K562 (cell line): ENCODE results near the gene ZNF516. TPM values are rescaled to one million over a fixed set of nuclear protein-coding genes. Genes with fewer than 3 reads are reported as not detected.

Source experiments
- ATAC-seq: fragments of 200-7000 bp; cut with Tn5 transposase; 3 replicates; pipeline ENCODE4 v1.9.1; 2020; ENCODE audit warnings: moderate library complexity
- BruUV-seq: library from RNA; stranded (reverse); fragments of 400-500 nt; replicated peaks from 2 replicates; lab custom pipeline; 2021; lab: Mats Ljungman, UMichigan
- CTCF ChIA-PET: fragments of 300-600 bp; formaldehyde crosslinking; extraction: SDS; loops from one replicate; lab custom pipeline; 2021; ENCODE audit warnings: low intra/inter-chr PET ratio; lab: Yijun Ruan, JAX
- POLR2A ChIA-PET: fragments of 300-600, 350-650 bp; sonication (Branson Sonifier 250); formaldehyde crosslinking; extraction: SDS; loops from one replicate; lab custom pipeline; 2021; ENCODE audit warnings: antibody characterized with exemption, inconsistent platforms; lab: Yijun Ruan, JAX
- DNase-seq, 4 experiments: peaks; one replicate each; pipeline versions ENCODE4 v3.0.0 to v3.0.0-alpha.2; 2011 to 2018; ENCODE audit warnings: low spot score in 3 of 4, mixed read lengths in 3 of 4; ENCODE audit errors: extremely low read depth in 1 of 4
- FAIRE-seq: peaks from 2 replicates; lab custom pipeline; 2011; peaks lifted over from hg19 to GRCh38; lab: Jason Lieb, UNC
- H2AFZ ChIP-seq: 2 replicates; pipeline ENCODE4 v1.6.0; 2011; ENCODE audit warnings: low read depth, low read length, control low read depth, inconsistent platforms
- H3K27ac ChIP-seq: fragments of 200-600 bp; 3 replicates; pipeline ENCODE4 v1.8.0; 2011; ENCODE audit warnings: low read depth, mild to moderate bottlenecking, control low read depth, inconsistent platforms, low read length, moderate library complexity, mixed read lengths; ENCODE audit errors: extremely low read depth
- H3K27me3 ChIP-seq, 2 experiments: fragments of 300-600 bp in 1 of 2; 2 replicates in 1 of 2; 3 replicates in 1 of 2; pipeline versions ENCODE4 v1.6.0 to v1.8.0; 2011; ENCODE audit warnings: inconsistent platforms in 2 of 2, low read length in 2 of 2, mild to moderate bottlenecking in 1 of 2, mixed read lengths in 1 of 2, moderate library complexity in 1 of 2; ENCODE audit not compliant: control insufficient read depth in 2 of 2, insufficient read depth in 2 of 2
- H3K36me3 ChIP-seq: fragments of 300-600 bp; 3 replicates; pipeline ENCODE4 v1.8.0; 2011; ENCODE audit warnings: mild to moderate bottlenecking, low read length, inconsistent platforms; ENCODE audit not compliant: control insufficient read depth, insufficient read depth
- H3K4me1 ChIP-seq, 2 experiments: fragments of 200-600 bp in 1 of 2; replicated peaks in 1 of 2; 2 replicates in 1 of 2; 3 replicates in 1 of 2; pipeline versions ENCODE4 v1.5.1 to v1.8.0; 2011; ENCODE audit warnings: inconsistent platforms in 2 of 2, low read length in 2 of 2, mild to moderate bottlenecking in 1 of 2, mixed read lengths in 1 of 2, moderate library complexity in 1 of 2; ENCODE audit not compliant: control insufficient read depth in 2 of 2, insufficient read depth in 2 of 2
- H3K4me2 ChIP-seq: 2 replicates; pipeline ENCODE4 v1.6.1; 2011; ENCODE audit warnings: low read length, control low read depth, inconsistent platforms, mixed read lengths; ENCODE audit not compliant: insufficient read depth
- H3K4me3 ChIP-seq: fragments of 200-600 bp; sonication (generic), shearing (Covaris generic); 2 replicates; pipeline ENCODE4 v1.5.1; 2016; ENCODE audit warnings: control low read depth, inconsistent platforms
- H3K79me2 ChIP-seq: fragments of 200-600 bp; 3 replicates; pipeline ENCODE4 v1.8.0; 2011; ENCODE audit warnings: low read length, inconsistent platforms; ENCODE audit not compliant: control insufficient read depth, insufficient read depth
- H3K9ac ChIP-seq, 2 experiments: 2 replicates each; pipeline versions ENCODE4 v1.6.0 to v1.6.1; 2011; ENCODE audit warnings: low read depth in 2 of 2, low read length in 2 of 2, control low read depth in 1 of 2, inconsistent platforms in 1 of 2, mild to moderate bottlenecking in 1 of 2, mixed read lengths in 1 of 2; ENCODE audit not compliant: insufficient read depth in 1 of 2
- H3K9me1 ChIP-seq: one replicate; pipeline ENCODE4 v1.6.0; 2011; ENCODE audit warnings: inconsistent platforms, mild to moderate bottlenecking, low read length, moderate library complexity; ENCODE audit not compliant: control insufficient read depth, insufficient read depth
- H3K9me3 ChIP-seq: replicated peaks from 2 replicates; pipeline ENCODE4 v1.5.1; 2011; ENCODE audit warnings: low read depth, low read length, inconsistent platforms; ENCODE audit not compliant: control insufficient read depth, insufficient read depth
- H4K20me1 ChIP-seq: replicated peaks from 2 replicates; pipeline ENCODE4 v1.6.1; 2011; ENCODE audit warnings: low read length, inconsistent platforms, mixed read lengths; ENCODE audit not compliant: control insufficient read depth, insufficient read depth
- GTF2E2 ChIP-seq: fragments of 200-800 bp; sonication (Bioruptor generic); IDR thresholded peaks from 2 replicates; pipeline ENCODE4 v1.6.1; 2016; ENCODE audit warnings: missing genetic modification characterization, missing compliant biosample characterization
- MTA2 ChIP-seq: fragments of 450-650 bp; IDR thresholded peaks from 2 replicates; pipeline ENCODE4 v1.6.1; 2016; ENCODE audit warnings: low read depth
- PHF20 ChIP-seq: fragments of 450-650 bp; IDR thresholded peaks from 2 replicates; pipeline ENCODE4 v1.6.1; 2018; ENCODE audit not compliant: partially characterized antibody
- ZNF583 ChIP-seq: fragments of 250-450 bp; sonication (Bioruptor Pico); IDR thresholded peaks from 2 replicates; pipeline ENCODE4 v1.4.0; 2020
- ZNF79 ChIP-seq: fragments of 250-450 bp; sonication (Bioruptor Pico); IDR thresholded peaks from 2 replicates; pipeline ENCODE4 v1.4.0; 2020; ENCODE audit warnings: low read depth, mild to moderate bottlenecking, moderate library complexity
- WGBS: fragments of 100-300 bp; shearing (Covaris generic); methylation state at CpG from one replicate; pipeline ENCODE4 v1.1.6; 2016; ENCODE audit warnings: low coverage, mixed read lengths; ENCODE audit not compliant: insufficient coverage; ENCODE audit errors: missing lambda C conversion rate; 5-methylcytosine and 5-hydroxymethylcytosine counted together
- in situ Hi-C: fragments of 300-500 bp; cut with MboI; formaldehyde crosslinking; loops from 4 replicates; pipeline ENCODE4 v1.15.0; 2018; ENCODE audit warnings: inconsistent platforms, mixed read lengths
- intact Hi-C: fragments of 100-400 bp; cut with micrococcal nuclease; formaldehyde crosslinking; loops from 2 replicates; pipeline ENCODE4 v1.14.2; 2022
- polyA plus RNA-seq, 8 experiments: library from polyadenylated mRNA; depleted of rRNA in 4 of 8; stranded (reverse) in 5 of 8; unstranded in 3 of 8; fragments of >200 nt; fragmentation: Nextera tagmentation in 2 of 8; fragmentation: Illumina TruSeq in 1 of 8; extraction: Ambion mirVana in 2 of 8; extraction: Trizol in 1 of 8; gene quantifications; 2 replicates each; pipeline versions ENCODE4 v1.2.1 to v1.2.3, GENCODE V29; 2011 to 2014; ENCODE audit warnings: inconsistent platforms in 1 of 8, missing spikeins in 1 of 8
- total RNA-seq, 7 experiments: library from RNA; depleted of rRNA in 6 of 7; stranded (reverse); fragments of >200 nt in 6 of 7; fragmentation: Illumina TruSeq in 2 of 7; extraction: Trizol in 2 of 7; gene quantifications; 2 replicates each; pipeline versions ENCODE4 v1.2.1 to v1.2.3, GENCODE V29; 2011 to 2021; ENCODE audit warnings: low replicate concordance in 1 of 7
- TF ChIP-seq, protein P1 (sequence below): fragments of 450-650 bp; IDR thresholded peaks from 2 replicates; pipeline ENCODE4 v1.6.1; 2018; ENCODE audit warnings: mild to moderate bottlenecking, low read depth; ENCODE audit not compliant: partially characterized antibody
- TF ChIP-seq, protein P2 (sequence below): sonication (generic); formaldehyde crosslinking; IDR thresholded peaks from 2 replicates; pipeline ENCODE4 v1.9.0; 2022; ENCODE audit warnings: mild to moderate bottlenecking, missing genetic modification reagents
- TF ChIP-seq, protein P3 (sequence below): fragments of 450-650 bp; IDR thresholded peaks from 2 replicates; pipeline ENCODE4 v1.6.1; 2016; ENCODE audit warnings: mild to moderate bottlenecking
- TF ChIP-seq, protein P4 (sequence below): fragments of 450-650 bp; formaldehyde crosslinking; IDR thresholded peaks from 2 replicates; pipeline ENCODE4 v1.4.0; 2022; ENCODE audit warnings: mild to moderate bottlenecking, moderate library complexity
- TF ChIP-seq, protein P5 (sequence below): fragments of 250-450 bp; sonication (Bioruptor Pico); IDR thresholded peaks from 2 replicates; pipeline ENCODE4 v1.8.0; 2021; ENCODE audit warnings: moderate library complexity, mild to moderate bottlenecking, inconsistent platforms
- TF ChIP-seq, protein P6 (sequence below): fragments of 450-650 bp; IDR thresholded peaks from 2 replicates; pipeline ENCODE4 v1.6.1; 2017; ENCODE audit warnings: antibody characterized with exemption, mild to moderate bottlenecking

The ZNF516 gene
- total and polyA plus RNA-seq, 9 of the 15 experiments (the other 6 are each of a cell fraction or from before 2014, with no cell fraction given) = 0.04 to 0.20 (median 0.08) TPM; not detected in 3

DNA sequence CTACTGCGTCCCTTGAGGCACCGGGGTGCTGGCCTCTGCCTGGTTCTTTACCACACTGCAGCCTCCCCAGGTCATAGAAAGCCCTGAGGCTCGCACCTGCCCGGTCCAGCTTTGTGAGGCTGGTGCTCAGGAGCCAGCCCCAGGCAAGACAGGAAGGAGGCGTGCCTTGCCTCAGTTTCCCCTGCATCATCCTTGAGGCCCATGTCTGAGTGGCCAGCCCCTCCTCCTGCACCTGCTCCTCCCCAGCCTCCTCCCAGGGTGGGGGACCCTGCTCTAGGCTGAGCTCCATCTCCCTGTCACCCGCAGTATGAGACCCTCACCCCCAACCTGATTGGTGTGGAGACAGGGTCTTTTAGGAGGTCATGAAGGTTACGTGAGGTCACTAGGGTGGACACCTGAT lies 147.7 kb downstream of the ZNF516 start:
- no TSS peak for BruUV-seq
- Histone ChIP-seq H3K9ac (no peak overlapping the region), H3K4me1 (no peaks in the 10 kb centered on the region), H3K79me2 (no peaks in the 10 kb centered on the region), H3K27ac (no peak overlapping the region), H2AFZ (no peak overlapping the region), H3K27me3 (peaks cover 4 to 36% of the 10 kb centered on the region in 2 experiments; a peak in 3 of 5 replicates), H3K4me3 (no peak overlapping the region), H4K20me1 (no peaks in the 10 kb centered on the region), H3K4me2 (no peak overlapping the region), H3K9me1 (no peaks in the 10 kb centered on the region), H3K36me3 (no peaks in the 10 kb centered on the region), H3K9me3 (no peaks in the 10 kb centered on the region)
- in situ Hi-C loops = no loop called here
- DNase-seq (no peak), FAIRE-seq (no peak), ATAC-seq (no peak)
- ChIA-PET POLR2A (interaction anchor here (0.8 kb wide), 1 partner anchor 15 kb away, joined by 4 read pairs; no protein-coding TSS in a partner anchor), CTCF (no interaction called here)
- WGBS = 12% methylated on average over 5 of the region's 7 CpGs
- intact Hi-C loops = loop anchor here (10.0 kb wide), 1 partner anchor 463 kb away; no protein-coding TSS in a partner anchor
- TF ChIP-seq, protein P1, sequence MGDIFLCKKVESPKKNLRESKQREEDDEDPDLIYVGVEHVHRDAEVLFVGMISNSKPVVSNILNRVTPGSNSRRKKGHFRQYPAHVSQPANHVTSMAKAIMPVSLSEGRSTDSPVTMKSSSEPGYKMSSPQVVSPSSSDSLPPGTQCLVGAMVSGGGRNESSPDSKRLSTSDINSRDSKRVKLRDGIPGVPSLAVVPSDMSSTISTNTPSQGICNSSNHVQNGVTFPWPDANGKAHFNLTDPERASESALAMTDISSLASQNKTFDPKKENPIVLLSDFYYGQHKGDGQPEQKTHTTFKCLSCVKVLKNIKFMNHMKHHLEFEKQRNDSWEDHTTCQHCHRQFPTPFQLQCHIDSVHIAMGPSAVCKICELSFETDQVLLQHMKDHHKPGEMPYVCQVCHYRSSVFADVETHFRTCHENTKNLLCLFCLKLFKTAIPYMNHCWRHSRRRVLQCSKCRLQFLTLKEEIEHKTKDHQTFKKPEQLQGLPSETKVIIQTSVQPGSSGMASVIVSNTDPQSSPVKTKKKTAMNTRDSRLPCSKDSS = no peak
- TF ChIP-seq GTF2E2 (tag) (no peak), MTA2 (no peak), PHF20 (no peak), ZNF79 (CRISPR knock-in tag) (no peak), ZNF583 (no peak)
- TF ChIP-seq, protein P2, sequence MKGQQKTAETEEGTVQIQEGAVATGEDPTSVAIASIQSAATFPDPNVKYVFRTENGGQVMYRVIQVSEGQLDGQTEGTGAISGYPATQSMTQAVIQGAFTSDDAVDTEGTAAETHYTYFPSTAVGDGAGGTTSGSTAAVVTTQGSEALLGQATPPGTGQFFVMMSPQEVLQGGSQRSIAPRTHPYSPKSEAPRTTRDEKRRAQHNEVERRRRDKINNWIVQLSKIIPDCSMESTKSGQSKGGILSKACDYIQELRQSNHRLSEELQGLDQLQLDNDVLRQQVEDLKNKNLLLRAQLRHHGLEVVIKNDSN (CRISPR knock-in tag) = no peak
- TF ChIP-seq, protein P3, sequence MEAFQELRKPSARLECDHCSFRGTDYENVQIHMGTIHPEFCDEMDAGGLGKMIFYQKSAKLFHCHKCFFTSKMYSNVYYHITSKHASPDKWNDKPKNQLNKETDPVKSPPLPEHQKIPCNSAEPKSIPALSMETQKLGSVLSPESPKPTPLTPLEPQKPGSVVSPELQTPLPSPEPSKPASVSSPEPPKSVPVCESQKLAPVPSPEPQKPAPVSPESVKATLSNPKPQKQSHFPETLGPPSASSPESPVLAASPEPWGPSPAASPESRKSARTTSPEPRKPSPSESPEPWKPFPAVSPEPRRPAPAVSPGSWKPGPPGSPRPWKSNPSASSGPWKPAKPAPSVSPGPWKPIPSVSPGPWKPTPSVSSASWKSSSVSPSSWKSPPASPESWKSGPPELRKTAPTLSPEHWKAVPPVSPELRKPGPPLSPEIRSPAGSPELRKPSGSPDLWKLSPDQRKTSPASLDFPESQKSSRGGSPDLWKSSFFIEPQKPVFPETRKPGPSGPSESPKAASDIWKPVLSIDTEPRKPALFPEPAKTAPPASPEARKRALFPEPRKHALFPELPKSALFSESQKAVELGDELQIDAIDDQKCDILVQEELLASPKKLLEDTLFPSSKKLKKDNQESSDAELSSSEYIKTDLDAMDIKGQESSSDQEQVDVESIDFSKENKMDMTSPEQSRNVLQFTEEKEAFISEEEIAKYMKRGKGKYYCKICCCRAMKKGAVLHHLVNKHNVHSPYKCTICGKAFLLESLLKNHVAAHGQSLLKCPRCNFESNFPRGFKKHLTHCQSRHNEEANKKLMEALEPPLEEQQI = no peak
- TF ChIP-seq, protein P4, sequence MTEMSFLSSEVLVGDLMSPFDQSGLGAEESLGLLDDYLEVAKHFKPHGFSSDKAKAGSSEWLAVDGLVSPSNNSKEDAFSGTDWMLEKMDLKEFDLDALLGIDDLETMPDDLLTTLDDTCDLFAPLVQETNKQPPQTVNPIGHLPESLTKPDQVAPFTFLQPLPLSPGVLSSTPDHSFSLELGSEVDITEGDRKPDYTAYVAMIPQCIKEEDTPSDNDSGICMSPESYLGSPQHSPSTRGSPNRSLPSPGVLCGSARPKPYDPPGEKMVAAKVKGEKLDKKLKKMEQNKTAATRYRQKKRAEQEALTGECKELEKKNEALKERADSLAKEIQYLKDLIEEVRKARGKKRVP (CRISPR knock-in tag) = no peak
- TF ChIP-seq, protein P5, sequence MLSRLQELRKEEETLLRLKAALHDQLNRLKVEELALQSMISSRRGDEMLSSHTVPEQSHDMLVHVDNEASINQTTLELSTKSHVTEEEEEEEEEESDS (CRISPR knock-in tag) = no peak
- TF ChIP-seq, protein P6, sequence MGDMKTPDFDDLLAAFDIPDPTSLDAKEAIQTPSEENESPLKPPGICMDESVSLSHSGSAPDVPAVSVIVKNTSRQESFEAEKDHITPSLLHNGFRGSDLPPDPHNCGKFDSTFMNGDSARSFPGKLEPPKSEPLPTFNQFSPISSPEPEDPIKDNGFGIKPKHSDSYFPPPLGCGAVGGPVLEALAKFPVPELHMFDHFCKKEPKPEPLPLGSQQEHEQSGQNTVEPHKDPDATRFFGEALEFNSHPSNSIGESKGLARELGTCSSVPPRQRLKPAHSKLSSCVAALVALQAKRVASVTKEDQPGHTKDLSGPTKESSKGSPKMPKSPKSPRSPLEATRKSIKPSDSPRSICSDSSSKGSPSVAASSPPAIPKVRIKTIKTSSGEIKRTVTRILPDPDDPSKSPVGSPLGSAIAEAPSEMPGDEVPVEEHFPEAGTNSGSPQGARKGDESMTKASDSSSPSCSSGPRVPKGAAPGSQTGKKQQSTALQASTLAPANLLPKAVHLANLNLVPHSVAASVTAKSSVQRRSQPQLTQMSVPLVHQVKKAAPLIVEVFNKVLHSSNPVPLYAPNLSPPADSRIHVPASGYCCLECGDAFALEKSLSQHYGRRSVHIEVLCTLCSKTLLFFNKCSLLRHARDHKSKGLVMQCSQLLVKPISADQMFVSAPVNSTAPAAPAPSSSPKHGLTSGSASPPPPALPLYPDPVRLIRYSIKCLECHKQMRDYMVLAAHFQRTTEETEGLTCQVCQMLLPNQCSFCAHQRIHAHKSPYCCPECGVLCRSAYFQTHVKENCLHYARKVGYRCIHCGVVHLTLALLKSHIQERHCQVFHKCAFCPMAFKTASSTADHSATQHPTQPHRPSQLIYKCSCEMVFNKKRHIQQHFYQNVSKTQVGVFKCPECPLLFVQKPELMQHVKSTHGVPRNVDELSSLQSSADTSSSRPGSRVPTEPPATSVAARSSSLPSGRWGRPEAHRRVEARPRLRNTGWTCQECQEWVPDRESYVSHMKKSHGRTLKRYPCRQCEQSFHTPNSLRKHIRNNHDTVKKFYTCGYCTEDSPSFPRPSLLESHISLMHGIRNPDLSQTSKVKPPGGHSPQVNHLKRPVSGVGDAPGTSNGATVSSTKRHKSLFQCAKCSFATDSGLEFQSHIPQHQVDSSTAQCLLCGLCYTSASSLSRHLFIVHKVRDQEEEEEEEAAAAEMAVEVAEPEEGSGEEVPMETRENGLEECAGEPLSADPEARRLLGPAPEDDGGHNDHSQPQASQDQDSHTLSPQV = no peak
